GM12864 (cell line): ENCODE results near the gene DCP1B.

Experiments used
- DNase-seq: peaks from one replicate; pipeline ENCODE4 v3.0.0-alpha.2; 2011; ENCODE audit warnings: low read depth
- H3K4me3 ChIP-seq: 2 replicates; pipeline ENCODE4 v1.5.1; 2011; ENCODE audit warnings: mild to moderate bottlenecking, low read depth, low read length, control low read depth
- CTCF ChIP-seq: IDR thresholded peaks from 2 replicates; pipeline ENCODE4 v1.5.1; 2011; ENCODE audit warnings: low read depth, mild to moderate bottlenecking, moderate library complexity, low read length, control low read depth, inconsistent platforms; ENCODE audit errors: missing control alignments

The DCP1B gene

GRCh38 chr12:1929985-1930802 is 74.1 kb downstream of the DCP1B start:
- DNase-seq = no peak
- H3K4me3 ChIP-seq = no peak overlapping the region
- no peak for TF ChIP-seq CTCF

- DNase-seq = no peak
- no peak overlapping the region for H3K4me3 ChIP-seq
- TF ChIP-seq CTCF = no peak
These were observed 74.8 kb downstream of the DCP1B start for GRCh38 chr12:1929241-1929984.

GRCh38 chr12:1928439-1929121 is 75.7 kb downstream of the DCP1B start:
- no peak overlapping the region for H3K4me3 ChIP-seq
- no peak for DNase-seq
- no peak for TF ChIP-seq CTCF

- DNase-seq = no peak
- no peak overlapping the region for H3K4me3 ChIP-seq
- TF ChIP-seq CTCF = no peak
These were observed 76.4 kb downstream of the DCP1B start for GRCh38 chr12:1927751-1928351.

GRCh38 chr12:1927051-1927680 is 77.1 kb downstream of the DCP1B start:
- DNase-seq = no peak
- no peak overlapping the region for H3K4me3 ChIP-seq
- no peak for TF ChIP-seq CTCF

GRCh38 chr12:1926251-1926657 is 78.0 kb downstream of the DCP1B start:
- H3K4me3 ChIP-seq = no peak overlapping the region
- no peak for TF ChIP-seq CTCF
- no peak for DNase-seq
